K562 (cell line): Measurements from ENCODE around the gene CPT1C. TPM values are rescaled to one million over a fixed set of nuclear protein-coding genes. Genes with fewer than 3 reads are reported as not detected.

Source experiments
- ATAC-seq: fragments of 200-7000 bp; cut with Tn5 transposase; 3 replicates; pipeline ENCODE4 v1.9.1; 2020; ENCODE audit warnings: moderate library complexity
- BruUV-seq: library from RNA; stranded (reverse); fragments of 400-500 nt; replicated peaks from 2 replicates; lab custom pipeline; 2021; lab: Mats Ljungman, UMichigan
- CTCF ChIA-PET: fragments of 300-600 bp; formaldehyde crosslinking; extraction: SDS; loops from one replicate; lab custom pipeline; 2021; ENCODE audit warnings: low intra/inter-chr PET ratio; lab: Yijun Ruan, JAX
- POLR2A ChIA-PET: fragments of 300-600, 350-650 bp; sonication (Branson Sonifier 250); formaldehyde crosslinking; extraction: SDS; loops from one replicate; lab custom pipeline; 2021; ENCODE audit warnings: antibody characterized with exemption, inconsistent platforms; lab: Yijun Ruan, JAX
- DNase-seq, 4 experiments: peaks; one replicate each; pipeline versions ENCODE4 v3.0.0 to v3.0.0-alpha.2; 2011 to 2018; ENCODE audit warnings: low spot score in 3 of 4, mixed read lengths in 3 of 4; ENCODE audit errors: extremely low read depth in 1 of 4
- FAIRE-seq: peaks from 2 replicates; lab custom pipeline; 2011; peaks lifted over from hg19 to GRCh38; lab: Jason Lieb, UNC
- H2AFZ ChIP-seq: 2 replicates; pipeline ENCODE4 v1.6.0; 2011; ENCODE audit warnings: low read depth, low read length, control low read depth, inconsistent platforms
- H3K27ac ChIP-seq: fragments of 200-600 bp; 3 replicates; pipeline ENCODE4 v1.8.0; 2011; ENCODE audit warnings: low read depth, mild to moderate bottlenecking, control low read depth, inconsistent platforms, low read length, moderate library complexity, mixed read lengths; ENCODE audit errors: extremely low read depth
- H3K27me3 ChIP-seq, 2 experiments: fragments of 300-600 bp in 1 of 2; 2 replicates in 1 of 2; 3 replicates in 1 of 2; pipeline versions ENCODE4 v1.6.0 to v1.8.0; 2011; ENCODE audit warnings: inconsistent platforms in 2 of 2, low read length in 2 of 2, mild to moderate bottlenecking in 1 of 2, mixed read lengths in 1 of 2, moderate library complexity in 1 of 2; ENCODE audit not compliant: control insufficient read depth in 2 of 2, insufficient read depth in 2 of 2
- H3K36me3 ChIP-seq: fragments of 300-600 bp; 3 replicates; pipeline ENCODE4 v1.8.0; 2011; ENCODE audit warnings: mild to moderate bottlenecking, low read length, inconsistent platforms; ENCODE audit not compliant: control insufficient read depth, insufficient read depth
- H3K4me1 ChIP-seq, 2 experiments: fragments of 200-600 bp in 1 of 2; replicated peaks in 1 of 2; 2 replicates in 1 of 2; 3 replicates in 1 of 2; pipeline versions ENCODE4 v1.5.1 to v1.8.0; 2011; ENCODE audit warnings: inconsistent platforms in 2 of 2, low read length in 2 of 2, mild to moderate bottlenecking in 1 of 2, mixed read lengths in 1 of 2, moderate library complexity in 1 of 2; ENCODE audit not compliant: control insufficient read depth in 2 of 2, insufficient read depth in 2 of 2
- H3K4me2 ChIP-seq: 2 replicates; pipeline ENCODE4 v1.6.1; 2011; ENCODE audit warnings: low read length, control low read depth, inconsistent platforms, mixed read lengths; ENCODE audit not compliant: insufficient read depth
- H3K4me3 ChIP-seq: fragments of 200-600 bp; sonication (generic), shearing (Covaris generic); 2 replicates; pipeline ENCODE4 v1.5.1; 2016; ENCODE audit warnings: control low read depth, inconsistent platforms
- H3K79me2 ChIP-seq: fragments of 200-600 bp; 3 replicates; pipeline ENCODE4 v1.8.0; 2011; ENCODE audit warnings: low read length, inconsistent platforms; ENCODE audit not compliant: control insufficient read depth, insufficient read depth
- H3K9ac ChIP-seq, 2 experiments: 2 replicates each; pipeline versions ENCODE4 v1.6.0 to v1.6.1; 2011; ENCODE audit warnings: low read depth in 2 of 2, low read length in 2 of 2, control low read depth in 1 of 2, inconsistent platforms in 1 of 2, mild to moderate bottlenecking in 1 of 2, mixed read lengths in 1 of 2; ENCODE audit not compliant: insufficient read depth in 1 of 2
- H3K9me1 ChIP-seq: one replicate; pipeline ENCODE4 v1.6.0; 2011; ENCODE audit warnings: inconsistent platforms, mild to moderate bottlenecking, low read length, moderate library complexity; ENCODE audit not compliant: control insufficient read depth, insufficient read depth
- H3K9me3 ChIP-seq: replicated peaks from 2 replicates; pipeline ENCODE4 v1.5.1; 2011; ENCODE audit warnings: low read depth, low read length, inconsistent platforms; ENCODE audit not compliant: control insufficient read depth, insufficient read depth
- H4K20me1 ChIP-seq: replicated peaks from 2 replicates; pipeline ENCODE4 v1.6.1; 2011; ENCODE audit warnings: low read length, inconsistent platforms, mixed read lengths; ENCODE audit not compliant: control insufficient read depth, insufficient read depth
- BRD9 ChIP-seq: fragments of 450-650 bp; IDR thresholded peaks from 2 replicates; pipeline ENCODE4 v1.6.1; 2018; ENCODE audit warnings: low read depth; ENCODE audit not compliant: partially characterized antibody
- POLR2AphosphoS5 ChIP-seq: IDR thresholded peaks from 2 replicates; pipeline ENCODE4 v1.6.1; 2011; ENCODE audit warnings: mild to moderate bottlenecking, low read depth, low read length, moderate library complexity; ENCODE audit not compliant: control insufficient read depth, insufficient read depth
- ZNF586 ChIP-seq: fragments of 450-650 bp; formaldehyde crosslinking; conservative IDR thresholded peaks from 2 replicates; pipeline ENCODE4 v1.4.0; 2020; ENCODE audit warnings: mild to moderate bottlenecking, moderate library complexity
- WGBS: fragments of 100-300 bp; shearing (Covaris generic); methylation state at CpG from one replicate; pipeline ENCODE4 v1.1.6; 2016; ENCODE audit warnings: low coverage, mixed read lengths; ENCODE audit not compliant: insufficient coverage; ENCODE audit errors: missing lambda C conversion rate; 5-methylcytosine and 5-hydroxymethylcytosine counted together
- in situ Hi-C: fragments of 300-500 bp; cut with MboI; formaldehyde crosslinking; loops from 4 replicates; pipeline ENCODE4 v1.15.0; 2018; ENCODE audit warnings: inconsistent platforms, mixed read lengths
- intact Hi-C: fragments of 100-400 bp; cut with micrococcal nuclease; formaldehyde crosslinking; loops from 2 replicates; pipeline ENCODE4 v1.14.2; 2022
- polyA plus RNA-seq, 8 experiments: library from polyadenylated mRNA; depleted of rRNA in 4 of 8; stranded (reverse) in 5 of 8; unstranded in 3 of 8; fragments of >200 nt; fragmentation: Nextera tagmentation in 2 of 8; fragmentation: Illumina TruSeq in 1 of 8; extraction: Ambion mirVana in 2 of 8; extraction: Trizol in 1 of 8; gene quantifications; 2 replicates each; pipeline versions ENCODE4 v1.2.1 to v1.2.3, GENCODE V29; 2011 to 2014; ENCODE audit warnings: inconsistent platforms in 1 of 8, missing spikeins in 1 of 8
- total RNA-seq, 7 experiments: library from RNA; depleted of rRNA in 6 of 7; stranded (reverse); fragments of >200 nt in 6 of 7; fragmentation: Illumina TruSeq in 2 of 7; extraction: Trizol in 2 of 7; gene quantifications; 2 replicates each; pipeline versions ENCODE4 v1.2.1 to v1.2.3, GENCODE V29; 2011 to 2021; ENCODE audit warnings: low replicate concordance in 1 of 7

Gene CPT1C
- total and polyA plus RNA-seq, 9 of the 15 experiments (the other 6 are each of a cell fraction or from before 2014, with no cell fraction given): 1.9 to 12.3 (median 3.0) TPM

DNA sequence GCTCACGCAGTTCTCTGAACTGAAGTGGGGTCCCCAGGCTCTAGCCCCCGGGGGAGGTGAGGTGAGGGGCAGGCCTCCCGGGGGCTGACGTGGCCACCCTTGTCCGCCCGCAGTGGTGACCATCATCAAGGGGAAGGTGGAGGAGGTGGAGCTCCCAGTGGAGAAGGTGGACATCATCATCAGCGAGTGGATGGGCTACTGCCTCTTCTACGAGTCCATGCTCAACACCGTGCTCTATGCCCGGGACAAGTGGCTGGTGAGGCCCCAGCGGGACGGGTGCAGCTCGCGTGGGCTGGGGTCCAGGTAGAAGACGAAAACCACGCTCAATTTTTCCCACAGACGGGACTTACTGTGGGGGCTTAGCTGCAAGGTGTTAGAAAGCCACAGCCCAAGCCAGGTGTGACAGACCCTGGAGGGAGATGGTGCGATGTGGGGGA is 7.1 kb upstream of the CPT1C start:
- no peak for DNase-seq
- no peak for ATAC-seq
- H3K4me2 ChIP-seq: no peak overlapping the region
- CTCF ChIA-PET: interaction anchor here (0.7 to 1.6 kb wide), 2 partner anchors 165 to 299 kb away, joined by 3 to 4 read pairs; no protein-coding TSS in a partner anchor
- 98% methylated on average over 16 of the region's 18 CpGs for WGBS
- peaks cover 34% of the 10 kb centered on the region for H3K79me2 ChIP-seq
- in situ Hi-C loops (no loop called here), intact Hi-C loops (loop anchor here (2.0 kb wide), 1 partner anchor 77 kb away; no protein-coding TSS in a partner anchor)
- H3K9me1 ChIP-seq: peaks cover 3% of the 10 kb centered on the region
- H2AFZ ChIP-seq: no peak overlapping the region
- no peak for TF ChIP-seq BRD9
- TF ChIP-seq ZNF586 (CRISPR knock-in tag): no peak
- TF ChIP-seq POLR2AphosphoS5: peak; percentile 29; the same call in 1 of the 2 replicates
- H3K36me3 ChIP-seq: peaks cover 95% of the 10 kb centered on the region
- FAIRE-seq: no peak
- no peak overlapping the region for H3K27ac ChIP-seq
- POLR2A ChIA-PET: interaction anchor here (0.7 kb wide), 1 partner anchor 825 kb away, joined by 3 read pairs; no protein-coding TSS in a partner anchor
- H3K27me3 ChIP-seq: no peaks in the 10 kb centered on the region
- no peaks in the 10 kb centered on the region for H3K9me3 ChIP-seq
- no TSS peak for BruUV-seq
- peaks cover 19 to 68% of the 10 kb centered on the region in 2 experiments for H3K4me1 ChIP-seq
- peaks cover 12% of the 10 kb centered on the region; the same call in 1 of the 2 replicates for H4K20me1 ChIP-seq
- H3K4me3 ChIP-seq: no peak overlapping the region
- H3K9ac ChIP-seq: no peak overlapping the region; a peak in 1 of 4 replicates
